K562 (cell line): ENCODE results near the gene PA2G4. TPM values are rescaled to one million over a fixed set of nuclear protein-coding genes. Genes with fewer than 3 reads are reported as not detected.

Experiments used
- ATAC-seq: fragments of 200-7000 bp; cut with Tn5 transposase; 3 replicates; pipeline ENCODE4 v1.9.1; 2020; ENCODE audit warnings: moderate library complexity
- BruUV-seq: library from RNA; stranded (reverse); fragments of 400-500 nt; replicated peaks from 2 replicates; lab custom pipeline; 2021; lab: Mats Ljungman, UMichigan
- CTCF ChIA-PET: fragments of 300-600 bp; formaldehyde crosslinking; extraction: SDS; loops from one replicate; lab custom pipeline; 2021; ENCODE audit warnings: low intra/inter-chr PET ratio; lab: Yijun Ruan, JAX
- POLR2A ChIA-PET: fragments of 300-600, 350-650 bp; sonication (Branson Sonifier 250); formaldehyde crosslinking; extraction: SDS; loops from one replicate; lab custom pipeline; 2021; ENCODE audit warnings: antibody characterized with exemption, inconsistent platforms; lab: Yijun Ruan, JAX
- DNase-seq, 4 experiments: peaks; one replicate each; pipeline versions ENCODE4 v3.0.0 to v3.0.0-alpha.2; 2011 to 2018; ENCODE audit warnings: low spot score in 3 of 4, mixed read lengths in 3 of 4; ENCODE audit errors: extremely low read depth in 1 of 4
- FAIRE-seq: peaks from 2 replicates; lab custom pipeline; 2011; peaks lifted over from hg19 to GRCh38; lab: Jason Lieb, UNC
- H2AFZ ChIP-seq: 2 replicates; pipeline ENCODE4 v1.6.0; 2011; ENCODE audit warnings: low read depth, low read length, control low read depth, inconsistent platforms
- H3K27ac ChIP-seq: fragments of 200-600 bp; 3 replicates; pipeline ENCODE4 v1.8.0; 2011; ENCODE audit warnings: low read depth, mild to moderate bottlenecking, control low read depth, inconsistent platforms, low read length, moderate library complexity, mixed read lengths; ENCODE audit errors: extremely low read depth
- H3K27me3 ChIP-seq, 2 experiments: fragments of 300-600 bp in 1 of 2; 2 replicates in 1 of 2; 3 replicates in 1 of 2; pipeline versions ENCODE4 v1.6.0 to v1.8.0; 2011; ENCODE audit warnings: inconsistent platforms in 2 of 2, low read length in 2 of 2, mild to moderate bottlenecking in 1 of 2, mixed read lengths in 1 of 2, moderate library complexity in 1 of 2; ENCODE audit not compliant: control insufficient read depth in 2 of 2, insufficient read depth in 2 of 2
- H3K36me3 ChIP-seq: fragments of 300-600 bp; 3 replicates; pipeline ENCODE4 v1.8.0; 2011; ENCODE audit warnings: mild to moderate bottlenecking, low read length, inconsistent platforms; ENCODE audit not compliant: control insufficient read depth, insufficient read depth
- H3K4me1 ChIP-seq, 2 experiments: fragments of 200-600 bp in 1 of 2; replicated peaks in 1 of 2; 2 replicates in 1 of 2; 3 replicates in 1 of 2; pipeline versions ENCODE4 v1.5.1 to v1.8.0; 2011; ENCODE audit warnings: inconsistent platforms in 2 of 2, low read length in 2 of 2, mild to moderate bottlenecking in 1 of 2, mixed read lengths in 1 of 2, moderate library complexity in 1 of 2; ENCODE audit not compliant: control insufficient read depth in 2 of 2, insufficient read depth in 2 of 2
- H3K4me2 ChIP-seq: 2 replicates; pipeline ENCODE4 v1.6.1; 2011; ENCODE audit warnings: low read length, control low read depth, inconsistent platforms, mixed read lengths; ENCODE audit not compliant: insufficient read depth
- H3K4me3 ChIP-seq: fragments of 200-600 bp; sonication (generic), shearing (Covaris generic); 2 replicates; pipeline ENCODE4 v1.5.1; 2016; ENCODE audit warnings: control low read depth, inconsistent platforms
- H3K79me2 ChIP-seq: fragments of 200-600 bp; 3 replicates; pipeline ENCODE4 v1.8.0; 2011; ENCODE audit warnings: low read length, inconsistent platforms; ENCODE audit not compliant: control insufficient read depth, insufficient read depth
- H3K9ac ChIP-seq, 2 experiments: 2 replicates each; pipeline versions ENCODE4 v1.6.0 to v1.6.1; 2011; ENCODE audit warnings: low read depth in 2 of 2, low read length in 2 of 2, control low read depth in 1 of 2, inconsistent platforms in 1 of 2, mild to moderate bottlenecking in 1 of 2, mixed read lengths in 1 of 2; ENCODE audit not compliant: insufficient read depth in 1 of 2
- H3K9me1 ChIP-seq: one replicate; pipeline ENCODE4 v1.6.0; 2011; ENCODE audit warnings: inconsistent platforms, mild to moderate bottlenecking, low read length, moderate library complexity; ENCODE audit not compliant: control insufficient read depth, insufficient read depth
- H3K9me3 ChIP-seq: replicated peaks from 2 replicates; pipeline ENCODE4 v1.5.1; 2011; ENCODE audit warnings: low read depth, low read length, inconsistent platforms; ENCODE audit not compliant: control insufficient read depth, insufficient read depth
- H4K20me1 ChIP-seq: replicated peaks from 2 replicates; pipeline ENCODE4 v1.6.1; 2011; ENCODE audit warnings: low read length, inconsistent platforms, mixed read lengths; ENCODE audit not compliant: control insufficient read depth, insufficient read depth
- DDX20 ChIP-seq: fragments of 450-650 bp; IDR thresholded peaks from 2 replicates; pipeline ENCODE4 v1.6.1; 2016; ENCODE audit warnings: missing genetic modification characterization, low read depth, mild to moderate bottlenecking, missing compliant biosample characterization, moderate library complexity
- HCFC1 ChIP-seq: IDR thresholded peaks from 2 replicates; pipeline ENCODE4 v1.6.1; 2012; ENCODE audit warnings: low read depth, low read length, improper control_type of control experiment
- HDAC2 ChIP-seq: fragments of 450-650 bp; IDR thresholded peaks from 2 replicates; pipeline ENCODE4 v1.6.1; 2016; ENCODE audit warnings: mild to moderate bottlenecking
- NEUROD1 ChIP-seq: fragments of 150-350 bp; IDR thresholded peaks from 2 replicates; pipeline ENCODE4 v1.6.1; 2014; ENCODE audit warnings: borderline replicate concordance, low read length, low read depth; ENCODE audit not compliant: partially characterized antibody
- NR2F6 ChIP-seq: fragments of 450-650 bp; formaldehyde crosslinking; IDR thresholded peaks from 2 replicates; pipeline ENCODE4 v1.4.0; 2020; ENCODE audit warnings: mild to moderate bottlenecking
- RBFOX2 ChIP-seq: fragments of 200-400 bp; formaldehyde crosslinking; IDR thresholded peaks from 2 replicates; pipeline ENCODE4 v1.6.1; 2017; ENCODE audit warnings: low read depth, mild to moderate bottlenecking, low read length, moderate library complexity
- RCOR1 ChIP-seq, 2 experiments: IDR thresholded peaks; 2 replicates each; pipeline ENCODE4 v1.6.1; 2012; ENCODE audit warnings: low read depth in 2 of 2, low read length in 2 of 2, borderline replicate concordance in 1 of 2, improper control_type of control experiment in 1 of 2
- RFX5 ChIP-seq: IDR thresholded peaks from 2 replicates; pipeline ENCODE4 v1.6.1; 2011; ENCODE audit warnings: low read depth, mild to moderate bottlenecking, improper control_type of control experiment, low read length
- SMAD4 ChIP-seq: fragments of 250-450 bp; sonication (Bioruptor Pico); conservative IDR thresholded peaks from 2 replicates; pipeline ENCODE4 v1.8.0; 2021; ENCODE audit warnings: inconsistent platforms, mild to moderate bottlenecking, moderate library complexity
- TGIF2 ChIP-seq: sonication (generic); formaldehyde crosslinking; IDR thresholded peaks from 2 replicates; pipeline ENCODE4 v1.8.1; 2022; ENCODE audit warnings: mild to moderate bottlenecking, missing genetic modification reagents, moderate library complexity
- ZBTB7A ChIP-seq: IDR thresholded peaks from 2 replicates; pipeline ENCODE4 v1.6.1; 2011; ENCODE audit warnings: low read depth, mild to moderate bottlenecking, low read length, moderate library complexity, borderline replicate concordance; ENCODE audit not compliant: control insufficient read depth
- ZFX ChIP-seq: sonication (generic); formaldehyde crosslinking; IDR thresholded peaks from 2 replicates; pipeline ENCODE4 v1.8.0; 2022; ENCODE audit warnings: mild to moderate bottlenecking, missing genetic modification reagents, moderate library complexity
- ZNF146 ChIP-seq: IDR thresholded peaks from one replicate; pipeline ENCODE4 v1.6.1; 2018; ENCODE audit warnings: missing compliant biosample characterization; ENCODE audit not compliant: unreplicated experiment
- WGBS: fragments of 100-300 bp; shearing (Covaris generic); methylation state at CpG from one replicate; pipeline ENCODE4 v1.1.6; 2016; ENCODE audit warnings: low coverage, mixed read lengths; ENCODE audit not compliant: insufficient coverage; ENCODE audit errors: missing lambda C conversion rate; 5-methylcytosine and 5-hydroxymethylcytosine counted together
- in situ Hi-C: fragments of 300-500 bp; cut with MboI; formaldehyde crosslinking; loops from 4 replicates; pipeline ENCODE4 v1.15.0; 2018; ENCODE audit warnings: inconsistent platforms, mixed read lengths
- intact Hi-C: fragments of 100-400 bp; cut with micrococcal nuclease; formaldehyde crosslinking; loops from 2 replicates; pipeline ENCODE4 v1.14.2; 2022
- polyA plus RNA-seq, 8 experiments: library from polyadenylated mRNA; depleted of rRNA in 4 of 8; stranded (reverse) in 5 of 8; unstranded in 3 of 8; fragments of >200 nt; fragmentation: Nextera tagmentation in 2 of 8; fragmentation: Illumina TruSeq in 1 of 8; extraction: Ambion mirVana in 2 of 8; extraction: Trizol in 1 of 8; gene quantifications; 2 replicates each; pipeline versions ENCODE4 v1.2.1 to v1.2.3, GENCODE V29; 2011 to 2014; ENCODE audit warnings: inconsistent platforms in 1 of 8, missing spikeins in 1 of 8
- total RNA-seq, 7 experiments: library from RNA; depleted of rRNA in 6 of 7; stranded (reverse); fragments of >200 nt in 6 of 7; fragmentation: Illumina TruSeq in 2 of 7; extraction: Trizol in 2 of 7; gene quantifications; 2 replicates each; pipeline versions ENCODE4 v1.2.1 to v1.2.3, GENCODE V29; 2011 to 2021; ENCODE audit warnings: low replicate concordance in 1 of 7
- TF ChIP-seq, protein P1 (sequence below): conservative IDR thresholded peaks from 2 replicates; pipeline ENCODE4 v1.6.1; 2011; ENCODE audit warnings: low read depth, mild to moderate bottlenecking, low read length; ENCODE audit not compliant: control insufficient read depth
- TF ChIP-seq, protein P2 (sequence below): fragments of 450-650 bp; IDR thresholded peaks from 2 replicates; pipeline ENCODE4 v1.6.1; 2016; ENCODE audit warnings: borderline replicate concordance

Gene PA2G4
- total and polyA plus RNA-seq, 9 of the 15 experiments (the other 6 are each of a cell fraction or from before 2014, with no cell fraction given), result 230 to 925 (median 638) TPM

DNA sequence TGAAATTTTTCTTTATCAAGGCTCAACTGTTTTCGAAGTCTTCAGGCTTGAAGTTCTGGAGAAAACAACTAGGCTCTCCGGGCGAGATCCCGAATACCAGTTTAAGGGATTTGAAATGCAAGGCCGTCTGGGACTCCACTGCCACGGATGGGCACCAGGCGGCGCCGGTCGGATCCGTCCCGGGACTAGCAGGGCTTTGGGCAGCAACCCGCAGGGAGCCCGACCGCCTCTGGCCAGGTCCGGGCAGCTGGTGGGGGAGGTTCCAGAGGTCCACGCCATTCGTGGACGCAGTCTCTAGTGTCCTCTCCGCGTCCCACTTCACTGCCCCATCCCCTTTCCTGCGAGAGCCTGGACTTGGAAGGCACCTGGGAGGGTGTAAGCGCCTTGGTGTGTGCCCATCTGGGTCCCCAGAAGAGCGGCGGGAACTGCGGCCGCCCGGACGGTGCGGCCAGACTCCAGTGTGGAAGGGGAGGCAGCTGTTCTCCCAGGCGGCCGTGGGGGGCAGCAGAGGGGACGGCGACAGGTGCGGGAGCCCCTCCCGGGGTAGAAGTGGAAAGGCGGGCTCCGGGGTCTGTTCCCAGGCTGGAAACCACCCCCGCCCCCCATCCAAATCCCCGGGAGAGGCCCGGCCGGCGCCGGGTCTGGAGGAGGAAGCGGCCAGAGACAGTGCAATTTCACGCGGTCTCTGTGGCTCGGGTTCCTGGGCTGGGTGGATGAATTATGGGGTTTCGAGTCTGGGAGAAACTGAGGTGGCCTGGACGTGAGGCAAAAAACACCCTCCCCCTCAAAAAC lies 25.2 kb upstream of the PA2G4 start (continued):
- TF ChIP-seq HDAC2 (no peak), RFX5 (no peak), SMAD4 (CRISPR knock-in tag) (peak; percentile 36)

DNA sequence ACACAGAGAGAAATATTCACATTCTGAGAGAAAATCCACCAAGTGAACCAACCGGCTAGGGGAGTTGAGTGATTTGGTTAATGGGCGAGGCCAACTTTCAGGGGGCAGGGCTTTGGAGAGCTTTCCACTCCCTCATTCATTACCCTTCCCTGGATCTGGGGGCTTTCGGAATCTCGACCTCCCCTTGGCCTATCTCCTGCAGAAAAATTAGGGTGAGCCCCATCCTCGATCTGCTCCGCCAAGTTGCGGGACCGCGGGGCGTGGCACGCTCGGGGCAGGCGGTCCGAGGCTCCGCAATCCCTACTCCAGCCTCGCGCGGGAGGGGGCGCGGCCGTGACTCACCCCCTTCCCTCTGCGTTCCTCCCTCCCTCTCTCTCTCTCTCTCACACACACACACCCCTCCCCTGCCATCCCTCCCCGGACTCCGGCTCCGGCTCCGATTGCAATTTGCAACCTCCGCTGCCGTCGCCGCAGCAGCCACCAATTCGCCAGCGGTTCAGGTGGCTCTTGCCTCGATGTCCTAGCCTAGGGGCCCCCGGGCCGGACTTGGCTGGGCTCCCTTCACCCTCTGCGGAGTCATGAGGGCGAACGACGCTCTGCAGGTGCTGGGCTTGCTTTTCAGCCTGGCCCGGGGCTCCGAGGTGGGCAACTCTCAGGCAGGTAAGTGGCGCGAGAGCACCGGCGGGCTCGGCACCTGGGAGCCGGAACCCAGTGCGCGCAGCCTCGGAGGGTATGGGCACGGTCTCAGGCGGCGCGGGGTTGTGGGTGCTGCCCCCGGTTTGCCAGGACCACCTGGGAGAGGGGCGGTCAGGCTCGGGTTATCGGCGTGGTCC lies 24.4 kb upstream of the PA2G4 start, which contains the start of gene ERBB3:
Gene ERBB3, plus strand, starts transcription at position 443 of the 833 bp plus-strand sequence. Its CDS starts 136 bp downstream, at position 579.
- Histone ChIP-seq H3K27ac (no peak within 1 kb of the TSS), H3K9me1 (no peaks in the 10 kb centered on the region), H4K20me1 (no peaks in the 10 kb centered on the region), H3K9ac (peak within 1 kb of the TSS; percentile 48 to 90), H2AFZ (peak within 1 kb of the TSS; percentile 84), H3K4me3 (peak within 1 kb of the TSS; percentile 51), H3K4me2 (peak within 1 kb of the TSS; percentile 89), H3K27me3 (no peaks in the 10 kb centered on the region; a peak in 1 of 5 replicates), H3K9me3 (no peaks in the 10 kb centered on the region), H3K36me3 (no peaks in the 10 kb centered on the region), H3K79me2 (no peaks in the 10 kb centered on the region), H3K4me1 (peaks cover 32 to 40% of the 10 kb centered on the region in 2 experiments)
- ChIA-PET POLR2A (interaction anchor here (0.6 to 1.8 kb wide), 7 partner anchors 12 to 78 kb away, joined by 3 to 10 read pairs (median 4); partner anchors contain the start of genes MYL6 and PA2G4), CTCF (interaction anchor here (0.6 kb wide), 1 partner anchor 32 kb away, joined by 4 read pairs; no protein-coding TSS in a partner anchor)
- peak; percentile 73 for FAIRE-seq
- intact Hi-C loops, result no loop called here
- peak; percentile 91 for ATAC-seq
- in situ Hi-C loops, result no loop called here
- WGBS, result 1% methylated on average over 57 of the region's 59 CpGs
- DNase-seq, result peak; percentile 90 to 94 (median 94)
- TSS peak; percentile 54 for BruUV-seq
- TF ChIP-seq ZFX (CRISPR knock-in tag) (peak; percentile 48), TGIF2 (CRISPR knock-in tag) (no peak), NR2F6 (no peak), RCOR1 (IDR thresholded peaks at IDR 0.05; ENCODE audit: borderline replicate concordance in 1 of 2, low read depth in 2 of 2, low read length in 2 of 2) (peak in 1 of 2 experiments; percentile 74; a peak in 2 of 4 replicates), HCFC1 (peak; percentile 17; the same call in 1 of the 2 replicates), DDX20 (tag) (no peak), ZNF146 (CRISPR knock-in tag) (no peak), ZBTB7A (peak; percentile 86; the same call in 1 of the 2 replicates), RBFOX2 (peak; percentile 70), NEUROD1 (peak; percentile 55)
- TF ChIP-seq, protein P1, sequence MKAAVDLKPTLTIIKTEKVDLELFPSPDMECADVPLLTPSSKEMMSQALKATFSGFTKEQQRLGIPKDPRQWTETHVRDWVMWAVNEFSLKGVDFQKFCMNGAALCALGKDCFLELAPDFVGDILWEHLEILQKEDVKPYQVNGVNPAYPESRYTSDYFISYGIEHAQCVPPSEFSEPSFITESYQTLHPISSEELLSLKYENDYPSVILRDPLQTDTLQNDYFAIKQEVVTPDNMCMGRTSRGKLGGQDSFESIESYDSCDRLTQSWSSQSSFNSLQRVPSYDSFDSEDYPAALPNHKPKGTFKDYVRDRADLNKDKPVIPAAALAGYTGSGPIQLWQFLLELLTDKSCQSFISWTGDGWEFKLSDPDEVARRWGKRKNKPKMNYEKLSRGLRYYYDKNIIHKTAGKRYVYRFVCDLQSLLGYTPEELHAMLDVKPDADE, result 0 out of 2 replicates have a peak, but pooled peaks have one; percentile 4
- TF ChIP-seq, protein P2, sequence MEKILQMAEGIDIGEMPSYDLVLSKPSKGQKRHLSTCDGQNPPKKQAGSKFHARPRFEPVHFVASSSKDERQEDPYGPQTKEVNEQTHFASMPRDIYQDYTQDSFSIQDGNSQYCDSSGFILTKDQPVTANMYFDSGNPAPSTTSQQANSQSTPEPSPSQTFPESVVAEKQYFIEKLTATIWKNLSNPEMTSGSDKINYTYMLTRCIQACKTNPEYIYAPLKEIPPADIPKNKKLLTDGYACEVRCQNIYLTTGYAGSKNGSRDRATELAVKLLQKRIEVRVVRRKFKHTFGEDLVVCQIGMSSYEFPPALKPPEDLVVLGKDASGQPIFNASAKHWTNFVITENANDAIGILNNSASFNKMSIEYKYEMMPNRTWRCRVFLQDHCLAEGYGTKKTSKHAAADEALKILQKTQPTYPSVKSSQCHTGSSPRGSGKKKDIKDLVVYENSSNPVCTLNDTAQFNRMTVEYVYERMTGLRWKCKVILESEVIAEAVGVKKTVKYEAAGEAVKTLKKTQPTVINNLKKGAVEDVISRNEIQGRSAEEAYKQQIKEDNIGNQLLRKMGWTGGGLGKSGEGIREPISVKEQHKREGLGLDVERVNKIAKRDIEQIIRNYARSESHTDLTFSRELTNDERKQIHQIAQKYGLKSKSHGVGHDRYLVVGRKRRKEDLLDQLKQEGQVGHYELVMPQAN, result peak; percentile 49; the same call in 1 of the 2 replicates
